ENCODE results near the gene PAPPA2.

PAPPA2 gene

GRCh38 chr1:176876966-176877515, 414.1 kb downstream of the PAPPA2 start:
- in situ Hi-C loops (cut with HindIII; ENCODE audit: low sequenced_read_pairs): no loop called here
- H3K4me3 ChIP-seq (ENCODE audit: low read depth, low read length): no peak overlapping the region
- no peak for DNase-seq (ENCODE audit: low read depth)
- no peak for TF ChIP-seq CTCF (IDR thresholded peaks at IDR 0.05; ENCODE audit: low read depth, low read length, missing control alignments)

- H3K4me3 ChIP-seq (ENCODE audit: low read depth, low read length): no peak overlapping the region
- TF ChIP-seq CTCF (IDR thresholded peaks at IDR 0.05; ENCODE audit: low read depth, low read length, missing control alignments): no peak
- no peak for DNase-seq (ENCODE audit: low read depth)
- in situ Hi-C loops (cut with HindIII; ENCODE audit: low sequenced_read_pairs): no loop called here
These were observed 414.6 kb downstream of the PAPPA2 start for GRCh38 chr1:176877557-176877956.

- no peak overlapping the region for H3K4me3 ChIP-seq (ENCODE audit: low read depth, low read length)
- in situ Hi-C loops (cut with HindIII; ENCODE audit: low sequenced_read_pairs): no loop called here
- DNase-seq (ENCODE audit: low read depth): no peak
- no peak for TF ChIP-seq CTCF (IDR thresholded peaks at IDR 0.05; ENCODE audit: low read depth, low read length, missing control alignments)
These were observed 416.0 kb downstream of the PAPPA2 start for GRCh38 chr1:176878750-176879536.

- in situ Hi-C loops (cut with HindIII; ENCODE audit: low sequenced_read_pairs): no loop called here
- TF ChIP-seq CTCF (IDR thresholded peaks at IDR 0.05; ENCODE audit: low read depth, low read length, missing control alignments): no peak
- DNase-seq (ENCODE audit: low read depth): no peak
- H3K4me3 ChIP-seq (ENCODE audit: low read depth, low read length): no peak overlapping the region
These were observed 417.0 kb downstream of the PAPPA2 start for GRCh38 chr1:176879784-176880620.

- peak; percentile 58 for DNase-seq (ENCODE audit: low read depth)
- in situ Hi-C loops (cut with HindIII; ENCODE audit: low sequenced_read_pairs): no loop called here
- peak; percentile 83 for TF ChIP-seq CTCF (IDR thresholded peaks at IDR 0.05; ENCODE audit: low read depth, low read length, missing control alignments)
- H3K4me3 ChIP-seq (ENCODE audit: low read depth, low read length): no peak overlapping the region
These were observed 418.1 kb downstream of the PAPPA2 start for GRCh38 chr1:176880955-176881595.

GRCh38 chr1:176884286-176884685, 421.3 kb downstream of the PAPPA2 start:
- H3K4me3 ChIP-seq (ENCODE audit: low read depth, low read length): no peak overlapping the region
- in situ Hi-C loops (cut with HindIII; ENCODE audit: low sequenced_read_pairs): no loop called here
- no peak for TF ChIP-seq CTCF (IDR thresholded peaks at IDR 0.05; ENCODE audit: low read depth, low read length, missing control alignments)
- no peak for DNase-seq (ENCODE audit: low read depth)
